GM19239 (cell line): ENCODE results near the gene APLP1.
A peak's percentile ranks its signal among the peaks of the same experiment; 100 is the strongest.
"Not testable (repeated sequence)": the region's sequence is repeated elsewhere in the genome, so short reads cannot be mapped to it uniquely, and the experiment has no call there.

Experiments used
- DNase-seq: peaks from one replicate; pipeline ENCODE4 v3.0.0; 2011; ENCODE audit warnings: low spot score; ENCODE audit not compliant: insufficient read length
- FAIRE-seq: peaks from 2 replicates; lab custom pipeline; 2011; peaks lifted over from hg19 to GRCh38; lab: Jason Lieb, UNC

APLP1 gene

DNA sequence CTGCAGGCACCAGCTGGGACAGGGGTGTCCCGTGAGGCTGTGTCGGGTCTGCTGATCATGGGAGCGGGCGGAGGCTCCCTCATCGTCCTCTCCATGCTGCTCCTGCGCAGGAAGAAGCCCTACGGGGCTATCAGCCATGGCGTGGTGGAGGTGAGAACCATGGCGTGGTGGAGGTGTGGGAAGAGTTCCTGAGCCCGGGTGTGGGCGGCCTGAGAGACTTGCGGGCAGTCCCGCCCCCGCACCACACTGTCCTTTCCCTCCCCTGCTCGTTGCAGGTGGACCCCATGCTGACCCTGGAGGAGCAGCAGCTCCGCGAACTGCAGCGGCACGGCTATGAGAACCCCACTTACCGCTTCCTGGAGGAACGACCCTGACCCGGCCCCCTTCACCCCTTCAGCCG, 10.7 kb downstream of the APLP1 start:
- no peak for FAIRE-seq
- DNase-seq, result no peak

DNA sequence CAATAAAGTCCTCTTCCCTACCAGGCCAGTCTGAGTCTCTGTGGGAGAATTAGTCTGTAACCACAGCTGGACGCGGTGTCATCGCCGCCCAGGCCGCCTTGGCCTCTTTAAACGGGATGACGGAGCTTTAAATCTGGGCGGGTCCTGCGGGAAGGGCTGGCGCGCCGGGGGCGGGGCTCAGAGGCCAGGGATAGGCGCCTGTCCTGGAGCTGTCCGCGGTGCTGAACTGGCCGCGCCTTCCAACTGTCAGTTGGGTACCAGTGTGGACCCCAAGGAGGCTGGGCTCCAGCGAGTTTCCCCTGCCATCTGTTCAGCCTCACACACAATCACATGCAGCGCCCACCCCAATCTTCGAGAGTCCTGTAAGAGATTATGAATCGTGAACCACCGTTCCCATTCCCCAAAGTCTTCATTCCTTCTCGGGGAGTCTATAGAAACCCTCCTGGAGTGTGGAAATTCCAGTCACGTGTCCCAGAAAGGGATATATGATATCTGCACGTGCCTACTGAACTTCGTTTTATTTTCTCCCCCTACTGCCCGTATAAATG, 11.5 kb downstream of the APLP1 start:
- DNase-seq (no peak), FAIRE-seq (peak; percentile 73)

DNA sequence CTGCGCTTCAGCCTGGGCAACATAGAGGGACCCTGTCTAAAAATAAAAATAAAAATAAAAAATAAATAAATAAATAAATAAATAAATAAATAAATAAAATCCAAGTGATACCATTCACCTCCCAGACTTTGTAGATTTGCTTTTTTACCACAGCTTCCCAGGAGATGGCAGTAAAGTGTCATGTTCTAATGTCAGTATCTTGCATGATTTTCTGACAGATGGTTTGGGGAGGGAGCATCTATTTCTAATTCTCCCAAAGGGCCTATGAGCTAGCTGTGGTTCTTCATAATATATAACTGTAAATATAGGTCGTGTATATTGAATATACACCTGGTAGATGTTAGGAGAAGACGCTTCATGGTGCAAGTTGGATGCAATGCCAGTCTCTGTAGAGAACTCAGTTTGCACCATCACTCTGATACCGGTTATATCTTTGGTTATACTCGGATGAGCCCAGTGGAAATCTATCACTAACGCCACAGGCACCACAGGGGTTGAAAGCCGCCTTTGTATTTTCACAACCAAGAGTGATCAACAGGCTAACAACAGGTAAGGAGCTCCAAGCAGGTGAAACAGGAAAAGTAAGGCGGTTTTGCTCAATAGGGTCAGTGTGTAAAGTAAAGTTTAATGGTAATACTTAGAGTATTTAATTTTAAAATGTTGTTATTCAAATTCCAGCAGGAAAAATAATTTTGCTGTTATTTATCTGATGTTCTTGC, 13.9 kb downstream of the APLP1 start:
- no peak for DNase-seq

DNA sequence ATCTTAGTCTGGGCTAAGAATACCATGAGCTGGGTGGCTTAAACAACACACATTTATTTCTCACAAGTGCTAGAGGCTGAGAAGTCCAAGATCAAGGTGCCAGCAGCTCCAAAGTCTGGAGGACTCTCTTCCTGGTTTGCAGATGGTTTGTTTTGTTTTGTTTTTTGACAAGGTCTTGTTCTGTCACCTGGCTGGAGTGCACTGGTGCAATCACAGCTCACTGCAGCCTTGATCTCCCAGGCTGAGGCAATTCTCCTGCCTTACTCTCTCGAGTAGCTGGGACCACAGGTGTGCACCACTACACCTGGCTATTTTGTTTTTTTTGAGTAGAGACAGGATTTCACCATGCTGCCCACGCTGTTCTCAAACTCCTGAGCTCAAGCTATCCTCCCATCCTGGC, 15.5 kb downstream of the APLP1 start:
- DNase-seq (no peak), FAIRE-seq (no peak)

More for the DNA sequence above, 13.9 kb downstream of the APLP1 start:
- peak; percentile 86 for FAIRE-seq

DNA sequence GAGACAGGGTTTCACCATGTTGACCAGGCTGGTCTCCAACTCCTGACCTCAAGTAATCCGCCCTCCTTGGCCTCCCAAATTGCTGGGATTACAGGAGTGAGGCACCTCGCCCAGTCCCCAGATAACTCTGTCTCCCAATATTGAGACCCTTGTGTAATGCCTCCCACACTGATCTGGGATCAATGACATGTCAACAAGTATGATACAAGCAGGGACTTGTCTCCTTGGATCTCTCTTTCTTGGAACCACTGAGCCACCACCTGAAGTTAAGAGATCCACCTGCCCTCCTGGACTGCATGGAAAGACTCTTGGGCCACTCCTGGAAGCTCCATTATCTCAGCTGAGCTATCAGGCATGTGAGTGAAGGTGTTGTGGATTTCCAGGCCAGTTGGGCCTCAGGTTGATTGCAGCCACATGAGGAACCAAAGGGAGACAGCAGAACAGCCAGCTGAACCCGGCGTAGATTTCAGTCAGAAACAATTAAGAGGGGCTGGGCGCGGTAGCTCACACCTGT, 16.9 kb downstream of the APLP1 start:
- no peak for FAIRE-seq
- no peak for DNase-seq

DNA sequence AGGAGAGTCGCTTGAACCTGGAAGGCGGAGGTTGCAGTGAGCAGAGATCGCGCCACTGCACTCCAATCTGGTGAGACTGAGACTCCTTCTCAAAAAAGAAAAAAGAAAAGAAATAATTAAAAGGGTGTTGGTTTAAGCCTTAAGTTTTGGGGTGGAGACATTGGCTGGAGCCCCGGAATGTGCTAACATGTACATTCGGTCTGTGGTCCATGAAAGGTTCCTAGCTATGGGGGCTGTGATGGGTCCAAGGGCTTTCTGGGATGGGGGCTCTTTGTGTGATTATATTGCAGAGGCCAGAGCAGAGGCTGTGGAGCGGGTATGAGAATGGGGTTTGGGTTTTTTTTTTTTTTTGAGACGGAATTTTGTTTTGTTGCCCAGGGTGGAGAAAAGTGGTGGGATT, 17.5 kb downstream of the APLP1 start:
- DNase-seq (no peak), FAIRE-seq (no peak)

DNA sequence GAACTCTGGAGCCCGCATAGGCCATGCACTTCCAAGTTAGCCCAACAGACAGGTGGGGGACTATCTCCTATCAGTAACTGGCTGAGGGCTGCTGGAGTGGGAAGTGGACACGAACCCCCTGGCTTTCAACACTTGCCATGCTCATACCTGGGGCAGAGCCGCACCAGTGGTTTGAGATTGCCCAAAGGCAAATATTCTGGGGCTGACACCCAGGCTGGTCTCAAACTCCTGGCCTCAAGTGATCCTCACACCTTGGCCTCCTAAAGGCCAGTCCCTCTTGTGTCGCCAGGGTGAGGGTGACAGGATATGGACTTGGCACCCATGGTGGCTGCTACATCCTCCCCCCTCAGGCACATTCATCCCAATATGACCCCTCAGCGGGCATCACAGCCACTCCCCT, 18.8 kb downstream of the APLP1 start:
- FAIRE-seq, result no peak

DNA sequence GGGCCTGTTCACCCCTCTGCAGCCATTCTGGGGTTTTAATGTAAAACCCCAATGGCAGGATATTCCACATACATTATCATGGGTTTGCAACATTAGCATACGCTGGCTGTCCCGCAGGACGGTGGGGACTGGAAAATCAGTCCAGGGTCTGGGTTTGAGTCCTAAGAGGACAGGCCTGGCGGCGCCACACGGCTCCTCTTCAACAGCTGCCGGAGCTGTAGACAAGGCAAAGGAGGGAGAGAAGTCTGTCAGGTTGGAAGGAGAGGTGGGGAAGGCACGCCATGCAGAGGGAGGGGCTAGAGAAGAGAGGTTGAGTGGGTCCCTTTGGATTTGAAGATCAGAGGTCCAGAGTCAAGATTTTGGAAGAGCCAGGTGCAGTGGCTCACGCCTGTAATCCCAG, 20.0 kb downstream of the APLP1 start:
- FAIRE-seq, result no peak
- no peak for DNase-seq

More for the DNA sequence above, 18.8 kb downstream of the APLP1 start:
- DNase-seq, result no peak

DNA sequence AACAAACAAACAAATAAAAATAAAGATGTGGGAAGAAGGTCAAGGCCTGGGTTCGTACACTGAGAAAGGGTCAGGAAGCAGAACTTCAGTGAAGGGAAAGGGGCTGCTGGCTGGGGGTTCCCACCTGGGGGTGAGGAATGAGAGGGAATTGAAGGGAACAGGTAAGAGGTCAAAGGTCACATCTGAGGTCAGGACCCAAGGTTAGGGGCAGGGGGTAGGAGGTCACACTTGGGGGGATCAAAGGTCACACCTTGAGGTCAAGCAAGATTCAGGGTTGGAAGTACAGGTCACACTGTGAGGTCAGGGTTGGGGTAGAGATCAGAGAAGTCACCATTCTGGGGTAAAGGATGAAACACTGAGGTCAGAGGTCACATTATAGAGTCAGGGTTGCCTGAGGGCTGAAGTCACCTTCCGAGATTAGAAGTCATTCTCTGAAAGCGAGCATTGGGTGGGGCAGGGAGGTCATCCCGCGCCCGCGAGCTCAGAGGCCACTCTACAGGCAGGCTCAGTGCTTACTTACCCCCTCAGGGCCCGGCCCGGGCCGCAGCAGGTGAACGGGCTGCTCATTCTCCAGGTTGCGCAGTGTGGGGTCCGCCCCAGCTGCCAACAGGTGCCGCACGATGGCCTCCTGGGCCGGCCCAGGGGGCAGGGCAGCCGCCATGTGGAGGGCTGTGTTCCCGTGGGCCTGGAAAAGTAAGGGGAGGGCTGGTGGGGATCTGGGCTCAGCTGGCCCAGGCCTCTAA, 21.2 kb downstream of the APLP1 start:
- DNase-seq (no peak), FAIRE-seq (no peak)

DNA sequence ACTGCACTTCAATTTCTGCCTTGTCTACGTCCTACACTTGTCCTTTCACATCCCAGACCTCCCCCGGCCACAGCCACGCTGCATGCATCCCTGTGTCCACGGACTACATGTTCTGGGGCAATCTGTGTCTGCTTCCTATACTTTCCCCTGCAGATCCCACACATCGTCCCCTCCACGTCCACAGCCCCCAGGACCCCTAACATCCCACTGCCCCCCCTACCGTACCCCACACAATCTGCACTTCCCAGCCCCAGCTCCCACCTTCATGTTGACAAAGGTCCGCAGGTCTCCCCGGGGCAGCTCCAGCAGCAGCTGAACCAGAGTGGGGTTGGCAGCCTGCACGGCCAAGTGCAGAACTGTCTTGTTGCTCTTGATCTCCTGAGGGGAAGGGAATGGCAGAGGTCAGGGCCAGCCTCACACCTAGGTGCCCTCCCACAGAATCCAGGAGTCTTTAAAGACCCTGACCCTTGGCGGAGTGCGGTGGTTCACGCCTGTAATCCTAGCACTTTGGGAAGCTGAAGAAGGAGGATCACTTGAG, 21.8 kb downstream of the APLP1 start:
- FAIRE-seq, result no peak
- no peak for DNase-seq

DNA sequence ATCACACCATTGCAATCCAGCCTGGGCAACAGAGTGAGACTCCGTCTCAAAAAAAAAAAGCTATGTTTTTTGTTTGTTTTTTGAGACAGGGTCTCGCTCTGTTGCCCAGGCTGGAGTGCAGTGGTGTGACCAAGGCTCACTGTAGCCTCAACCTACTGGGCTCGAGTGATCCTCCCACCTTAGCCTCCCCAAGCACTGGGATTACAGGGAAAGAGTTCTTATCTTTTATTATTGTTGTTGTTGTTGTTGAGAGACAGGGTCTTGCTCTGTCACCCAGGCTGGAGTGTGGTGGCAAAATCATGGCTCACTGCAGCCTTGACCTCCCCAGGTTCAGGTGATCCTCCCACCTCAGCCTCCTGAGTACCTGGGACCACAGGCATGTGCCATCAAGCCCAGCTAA, 23.4 kb downstream of the APLP1 start:
- DNase-seq, FAIRE-seq: not testable (repeated sequence)

DNA sequence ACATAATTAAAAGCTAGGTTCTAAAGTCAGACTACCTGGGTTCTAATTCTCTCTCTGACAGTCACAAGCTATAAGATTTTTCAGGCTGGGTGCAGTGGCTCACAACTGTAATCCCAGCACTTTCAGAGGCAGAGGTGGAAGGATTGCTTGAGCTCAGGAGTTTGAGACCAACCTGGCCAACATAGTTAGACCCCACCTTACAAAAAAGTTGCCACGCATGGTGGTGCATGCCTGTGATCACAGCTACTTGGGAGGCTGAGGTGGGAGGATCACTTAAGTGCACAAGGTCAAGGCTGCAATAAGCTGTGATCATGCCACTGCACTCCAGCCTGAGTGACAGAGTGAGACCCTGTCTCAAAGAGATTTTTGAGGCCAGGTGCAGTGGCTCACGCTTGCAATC, 26.0 kb downstream of the APLP1 start:
- FAIRE-seq (no peak), DNase-seq (no peak)

DNA sequence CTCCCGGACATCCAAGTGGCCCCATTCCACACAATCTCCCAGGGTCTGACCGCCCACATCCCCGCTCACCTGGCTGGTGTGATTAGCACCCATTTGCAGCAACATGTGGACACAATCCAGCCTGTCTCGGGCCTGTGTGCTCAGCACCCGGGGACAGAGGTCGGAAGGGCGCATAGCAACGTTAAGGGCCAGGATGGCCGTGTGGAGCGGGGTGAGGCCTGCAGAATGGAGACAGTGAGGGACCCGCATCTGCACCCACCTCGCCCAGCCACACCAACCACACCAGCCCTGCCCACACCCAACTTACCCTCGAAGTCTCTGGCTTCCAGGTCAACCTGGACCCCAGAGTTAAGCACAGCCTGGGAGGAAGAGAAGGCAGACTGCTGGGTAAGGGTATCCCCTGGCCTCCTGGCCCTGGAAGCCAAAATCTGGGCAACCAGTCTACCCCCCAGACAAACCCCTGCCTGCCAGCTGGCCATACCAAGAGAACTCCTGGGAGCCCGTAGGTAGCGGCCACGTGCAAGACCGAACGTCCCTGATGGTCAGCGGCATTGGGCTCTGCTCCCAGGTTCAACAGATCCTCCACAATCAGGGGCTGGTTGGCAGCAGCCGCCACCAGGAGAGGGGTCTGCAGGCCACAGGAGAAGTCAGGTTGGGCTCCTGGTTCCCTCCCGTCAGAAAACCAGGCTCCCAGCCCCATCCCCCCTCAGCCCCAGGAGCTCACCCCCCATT, 27.7 kb downstream of the APLP1 start:
- FAIRE-seq (no peak), DNase-seq (no peak)

DNA sequence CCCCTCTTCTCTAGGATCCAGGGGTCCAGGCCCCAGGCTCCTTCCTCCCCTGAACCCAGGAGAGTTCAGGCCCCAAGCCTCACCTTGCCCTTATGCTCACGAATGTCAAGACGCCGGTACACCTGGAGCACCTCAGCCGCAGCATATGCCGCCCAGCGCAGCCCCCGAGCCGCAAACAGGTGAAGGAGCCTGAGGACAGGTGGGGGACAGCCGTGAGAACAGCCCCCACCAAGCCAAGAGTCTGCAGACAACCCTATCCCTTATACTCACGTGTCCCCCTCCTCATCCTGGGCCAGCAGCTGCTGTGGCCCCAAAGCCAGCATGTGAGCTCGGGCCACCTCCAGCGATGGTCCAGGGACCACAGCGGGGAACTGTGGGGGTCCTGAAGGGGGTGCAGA, 28.3 kb downstream of the APLP1 start:
- no peak for DNase-seq
- FAIRE-seq, result no peak

DNA sequence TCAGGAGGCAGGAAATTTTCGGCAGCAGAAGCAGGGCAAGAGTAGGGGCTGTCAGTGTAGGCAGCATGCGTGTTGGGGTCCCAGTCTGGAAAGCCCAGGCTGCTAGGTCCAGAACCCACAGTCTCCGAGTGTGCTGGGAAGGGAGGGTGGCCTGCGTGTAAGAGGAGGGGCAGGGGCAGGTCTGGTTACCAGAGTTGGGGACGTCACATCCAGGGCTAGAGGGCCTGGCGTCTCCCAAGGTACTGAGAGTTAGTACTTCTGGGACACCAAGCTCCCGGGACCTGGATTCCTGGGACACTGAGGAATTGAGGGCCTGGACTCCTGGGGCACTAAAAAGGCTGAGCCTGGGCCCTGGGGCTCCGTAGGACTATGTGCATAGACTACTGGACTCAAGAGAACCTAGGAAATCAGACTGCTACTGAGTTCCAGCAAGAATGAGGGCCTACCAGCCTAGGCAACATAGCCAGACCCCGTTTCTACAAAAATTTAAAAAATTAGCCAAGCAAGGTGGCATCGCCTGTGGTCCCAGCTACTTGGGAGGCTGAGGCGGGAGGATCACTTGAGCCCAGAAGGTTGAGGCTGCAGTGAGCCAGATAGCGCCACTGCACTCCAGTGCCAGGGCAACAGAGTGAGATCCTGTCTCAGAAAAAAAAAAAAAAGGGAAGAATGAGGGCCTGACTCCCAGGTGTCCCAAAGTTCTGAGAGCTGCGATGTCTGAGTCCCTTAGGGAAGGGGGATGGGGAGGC, 29.5 kb downstream of the APLP1 start:
- FAIRE-seq (no peak), DNase-seq (no peak)

DNA sequence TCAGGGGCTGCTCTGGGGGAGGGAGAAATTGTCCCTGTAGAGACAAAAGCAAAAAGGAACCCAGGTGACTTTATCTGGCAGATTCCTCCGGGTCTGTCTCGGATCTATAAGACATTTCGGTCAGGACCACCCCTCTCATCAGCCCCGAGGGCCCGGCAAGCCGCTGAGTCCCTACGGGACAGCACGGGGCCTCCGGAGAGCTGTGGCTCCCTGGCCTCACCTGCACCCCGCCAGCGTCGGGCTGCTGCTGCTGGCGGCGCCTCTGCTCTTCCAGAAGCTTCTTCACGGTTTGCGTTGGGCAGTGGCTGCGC, 30.1 kb downstream of the APLP1 start:
- DNase-seq (no peak), FAIRE-seq (no peak)

DNA sequence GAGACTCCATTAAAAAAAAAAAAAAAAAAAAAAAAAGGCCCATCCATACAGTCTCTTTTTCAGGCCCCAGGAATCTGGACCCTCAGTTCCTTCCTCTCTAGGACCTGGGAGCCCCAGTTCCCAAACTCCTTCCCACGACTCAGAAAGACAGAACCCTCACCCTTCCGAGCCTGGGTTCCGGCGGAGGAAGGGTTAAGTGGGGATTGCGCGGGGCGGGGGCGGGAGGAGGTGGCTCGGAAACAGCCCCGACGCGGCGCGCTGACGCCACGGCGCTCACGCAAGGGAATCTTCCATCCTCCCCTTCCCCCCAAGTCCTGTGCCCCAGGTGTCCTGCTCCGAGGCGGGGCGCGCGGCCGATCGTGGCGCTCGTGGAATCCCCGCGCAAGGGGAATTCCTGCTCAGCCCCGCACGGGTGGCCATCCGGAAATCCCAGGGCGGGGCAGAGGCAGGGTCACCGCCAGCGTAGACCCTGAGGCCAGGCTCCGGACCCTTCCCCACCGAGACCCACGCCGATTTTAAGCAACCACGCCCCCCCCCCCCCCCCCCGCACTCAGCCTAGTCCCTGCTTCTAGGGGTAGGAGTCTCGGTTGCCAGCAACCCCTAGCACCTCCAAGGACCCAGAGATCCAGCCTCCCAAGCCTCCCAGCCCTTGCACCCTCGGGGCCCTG, 31.3 kb downstream of the APLP1 start:
- peak; percentile 87 for DNase-seq
- peak; percentile 98 for FAIRE-seq

DNA sequence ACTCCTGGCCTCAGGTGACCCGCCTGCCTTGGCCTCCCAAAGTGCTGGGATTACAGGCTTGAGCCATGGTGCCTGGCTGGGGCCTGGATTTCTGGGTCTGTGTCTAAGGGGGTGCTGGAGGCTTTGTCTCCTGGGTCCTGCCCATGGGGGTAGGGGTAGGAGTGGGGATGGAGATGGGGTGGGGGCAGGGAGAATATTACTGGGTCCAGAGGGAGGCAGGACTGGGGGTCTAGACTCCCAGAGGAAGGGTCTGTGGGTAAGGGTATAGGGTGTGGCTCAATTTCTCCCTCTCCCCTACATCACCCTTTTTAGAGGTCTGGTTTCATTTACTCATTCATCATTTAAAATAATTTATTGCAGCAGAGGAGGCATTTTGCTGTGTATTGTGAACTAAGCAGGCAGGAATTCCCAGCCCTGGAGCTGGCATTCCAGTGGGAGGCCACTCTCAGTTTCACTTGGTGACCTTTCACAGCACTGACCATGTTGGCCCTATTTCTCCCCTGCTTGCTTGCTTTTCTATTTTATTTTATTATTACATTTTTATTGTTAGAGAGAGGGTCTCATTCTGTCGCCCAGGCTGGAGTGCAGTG, 32.8 kb downstream of the APLP1 start:
- DNase-seq, result no peak
- FAIRE-seq, result no peak
